Colon (tissue), 2 donors: ENCODE results near the gene TMEM191C.
"Not testable (repeated sequence)": the region's sequence is repeated elsewhere in the genome, so short reads cannot be mapped to it uniquely, and the experiment has no call there.

ENCODE experiments used
- FAIRE-seq: peaks from 2 replicates; lab custom pipeline; 2012; peaks lifted over from hg19 to GRCh38; lab: Jason Lieb, UNC
- donor health status: control.
- donor health status: control.

The TMEM191C gene

GRCh38 chr22:21467337-21468193 is at the start of gene TMEM191C:
Gene TMEM191C, plus strand, starts transcription at chr22:21467387. Its CDS starts 73 bp downstream, at chr22:21467460.
- not testable (repeated sequence) for FAIRE-seq

GRCh38 chr22:21417853-21418252 is 49.3 kb upstream of the TMEM191C start:
- FAIRE-seq: not testable (repeated sequence)

GRCh38 chr22:21418974-21419638 is 48.1 kb upstream of the TMEM191C start:
- FAIRE-seq: not testable (repeated sequence)

- FAIRE-seq: not testable (repeated sequence)
These were observed 46.9 kb upstream of the TMEM191C start for GRCh38 chr22:21420180-21420763.

- not testable (repeated sequence) for FAIRE-seq
These were observed 43.0 kb upstream of the TMEM191C start for GRCh38 chr22:21424084-21424709.

- FAIRE-seq: not testable (repeated sequence)
These were observed 32.6 kb upstream of the TMEM191C start for GRCh38 chr22:21434378-21435233.

- not testable (repeated sequence) for FAIRE-seq
These were observed 31.0 kb upstream of the TMEM191C start for GRCh38 chr22:21435998-21436810.

- FAIRE-seq: not testable (repeated sequence)
These were observed 29.2 kb upstream of the TMEM191C start for GRCh38 chr22:21438013-21438412.

- not testable (repeated sequence) for FAIRE-seq
These were observed 27.1 kb upstream of the TMEM191C start for GRCh38 chr22:21440018-21440636.

- not testable (repeated sequence) for FAIRE-seq
These were observed 26.5 kb upstream of the TMEM191C start for GRCh38 chr22:21440676-21441075.

GRCh38 chr22:21441170-21441569 is 26.0 kb upstream of the TMEM191C start:
- FAIRE-seq: not testable (repeated sequence)

- not testable (repeated sequence) for FAIRE-seq
These were observed 25.1 kb upstream of the TMEM191C start for GRCh38 chr22:21442123-21442522.

GRCh38 chr22:21442646-21443045 is 24.5 kb upstream of the TMEM191C start:
- not testable (repeated sequence) for FAIRE-seq

- FAIRE-seq: no peak
These were observed 24.0 kb upstream of the TMEM191C start for GRCh38 chr22:21443057-21443734.

- no peak for FAIRE-seq
These were observed 23.3 kb upstream of the TMEM191C start for GRCh38 chr22:21443735-21444421.

- no peak for FAIRE-seq
These were observed 22.3 kb upstream of the TMEM191C start for GRCh38 chr22:21444701-21445436.

GRCh38 chr22:21445437-21446127 is 21.6 kb upstream of the TMEM191C start:
- FAIRE-seq: no peak
